GM12801 (cell line): ENCODE data around the gene COL8A1.

ENCODE experiments used
- CTCF ChIP-seq: IDR thresholded peaks from one replicate; pipeline ENCODE4 v1.5.1; 2011; ENCODE audit warnings: control low read depth; ENCODE audit not compliant: insufficient read length; ENCODE audit errors: extremely low read depth

Gene COL8A1

GRCh38 chr3:99709686-99710085, 71.3 kb downstream of the COL8A1 start:
- TF ChIP-seq CTCF, result no peak

GRCh38 chr3:99710094-99710493, 71.7 kb downstream of the COL8A1 start:
- no peak for TF ChIP-seq CTCF

DNA sequence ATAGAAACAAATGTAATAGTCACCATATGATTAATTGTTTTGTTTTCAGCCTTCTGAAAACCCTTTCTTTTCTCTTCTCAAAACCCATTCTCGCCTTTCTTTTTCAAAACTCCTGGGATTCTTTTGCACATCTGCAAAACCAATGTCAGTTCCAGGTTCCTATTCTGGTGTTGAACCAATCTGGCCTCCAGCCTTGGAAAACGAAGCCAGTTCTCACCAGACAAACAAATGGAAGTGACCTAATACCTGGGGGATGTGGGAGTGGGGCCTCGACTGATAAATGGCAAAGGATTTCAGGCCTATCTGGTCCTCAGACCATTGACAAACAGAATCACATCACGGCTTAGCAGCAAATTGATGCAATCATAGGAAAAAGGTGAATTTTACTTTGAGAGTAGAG, 73.0 kb downstream of the COL8A1 start:
- TF ChIP-seq CTCF, result no peak

GRCh38 chr3:99712291-99712954, 74.0 kb downstream of the COL8A1 start:
- no peak for TF ChIP-seq CTCF

GRCh38 chr3:99713440-99713839, 75.0 kb downstream of the COL8A1 start:
- TF ChIP-seq CTCF, result no peak

DNA sequence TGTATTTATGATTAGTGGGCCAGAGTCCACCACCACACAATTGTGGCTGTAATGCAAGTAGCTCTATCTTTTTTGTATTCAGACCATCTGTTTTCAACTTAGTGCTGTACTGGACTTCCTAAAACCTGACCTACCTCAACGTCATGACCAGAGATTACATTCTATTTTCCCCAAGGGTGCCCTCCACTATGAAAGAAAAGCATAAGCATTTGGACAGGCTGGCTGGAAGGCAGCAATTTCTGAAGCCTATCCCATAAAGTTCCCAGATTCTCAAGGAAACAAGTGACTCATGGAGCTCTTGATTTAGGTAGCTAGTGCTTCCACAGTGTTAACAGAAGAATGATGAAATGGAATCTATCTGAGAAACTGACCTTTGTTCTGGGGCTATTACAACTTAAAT, 75.8 kb downstream of the COL8A1 start:
- TF ChIP-seq CTCF, result no peak

- TF ChIP-seq CTCF, result no peak
These were observed 76.2 kb downstream of the COL8A1 start for GRCh38 chr3:99714575-99714974.
